Superior temporal gyrus (tissue), 1 donor: ENCODE results near the gene BMS1.
"Not testable (repeated sequence)": the region's sequence is repeated elsewhere in the genome, so short reads cannot be mapped to it uniquely, and the experiment has no call there.

Source experiments
- DNase-seq: peaks from one replicate; pipeline ENCODE4 v3.0.0-alpha.2; 2016; ENCODE audit errors: extremely low spot score

Gene BMS1

GRCh38 chr10:42782446-42783180 is at the start of gene BMS1:
Gene BMS1, plus strand, starts transcription at chr10:42782795. Its CDS starts 1,600 bp downstream, at chr10:42784395.
- peak; percentile 94 for DNase-seq

GRCh38 chr10:42734536-42734935 is 48.1 kb upstream of the BMS1 start:
- no peak for DNase-seq

GRCh38 chr10:42738679-42739078 is 43.9 kb upstream of the BMS1 start:
- no peak for DNase-seq

- DNase-seq, result not testable (repeated sequence)
Measured at GRCh38 chr10:42741536-42741935, 41.1 kb upstream of the BMS1 start.

GRCh38 chr10:42743697-42744096 is 38.9 kb upstream of the BMS1 start:
- no peak for DNase-seq

GRCh38 chr10:42744134-42744701 is 38.4 kb upstream of the BMS1 start:
- DNase-seq, result no peak

GRCh38 chr10:42753126-42753506 is 29.5 kb upstream of the BMS1 start:
- DNase-seq, result peak; percentile 70

- no peak for DNase-seq
Measured at GRCh38 chr10:42753507-42754154, 29.0 kb upstream of the BMS1 start.

GRCh38 chr10:42754155-42755027 is 28.2 kb upstream of the BMS1 start:
- no peak for DNase-seq

- DNase-seq, result no peak
Measured at GRCh38 chr10:42755028-42755451, 27.6 kb upstream of the BMS1 start.

- DNase-seq, result no peak
Measured at GRCh38 chr10:42755556-42756093, 27.0 kb upstream of the BMS1 start.

GRCh38 chr10:42767906-42768305 is 14.7 kb upstream of the BMS1 start:
- no peak for DNase-seq

- no peak for DNase-seq
Measured at GRCh38 chr10:42768581-42769152, 13.9 kb upstream of the BMS1 start.

GRCh38 chr10:42769173-42769572 is 13.4 kb upstream of the BMS1 start:
- no peak for DNase-seq

GRCh38 chr10:42769673-42770072 is 12.9 kb upstream of the BMS1 start:
- no peak for DNase-seq

- DNase-seq, result no peak
Measured at GRCh38 chr10:42776681-42777080, 5.9 kb upstream of the BMS1 start.

- DNase-seq, result no peak
Measured at GRCh38 chr10:42780456-42780855, 2.1 kb upstream of the BMS1 start.

- DNase-seq, result no peak
Measured at GRCh38 chr10:42781893-42782445, 626 bp upstream of the BMS1 start.

GRCh38 chr10:42783181-42783549 is 570 bp downstream of the BMS1 start:
- DNase-seq, result no peak

- DNase-seq, result no peak
Measured at GRCh38 chr10:42785759-42786158, 3.2 kb downstream of the BMS1 start.

- no peak for DNase-seq
Measured at GRCh38 chr10:42790835-42791234, 8.2 kb downstream of the BMS1 start.
